ENCODE results near the gene GJE1.

Gene GJE1

DNA sequence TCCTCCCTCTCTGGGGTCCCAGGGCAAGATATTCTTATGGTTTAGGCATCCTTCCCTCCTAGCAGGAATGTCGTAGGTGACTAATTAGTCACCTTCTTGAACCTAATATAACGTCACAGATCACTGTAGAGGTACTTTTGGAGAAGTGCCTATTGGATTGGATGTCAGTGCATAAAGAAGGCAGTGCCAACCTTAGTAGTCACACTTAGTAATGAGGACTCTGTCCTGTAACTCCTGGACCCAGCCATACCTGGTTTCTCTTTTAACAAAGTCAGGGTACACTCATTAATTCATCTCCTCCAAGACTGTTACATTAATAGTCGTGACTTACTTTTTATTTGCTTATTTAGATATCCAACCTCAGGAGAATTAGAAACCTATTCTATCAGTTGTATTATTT is 34.3 kb downstream of the GJE1 start:
- DNase-seq, result no peak

GRCh38 chr6:142167486-142167885 is 34.8 kb downstream of the GJE1 start:
- no peak for DNase-seq

DNA sequence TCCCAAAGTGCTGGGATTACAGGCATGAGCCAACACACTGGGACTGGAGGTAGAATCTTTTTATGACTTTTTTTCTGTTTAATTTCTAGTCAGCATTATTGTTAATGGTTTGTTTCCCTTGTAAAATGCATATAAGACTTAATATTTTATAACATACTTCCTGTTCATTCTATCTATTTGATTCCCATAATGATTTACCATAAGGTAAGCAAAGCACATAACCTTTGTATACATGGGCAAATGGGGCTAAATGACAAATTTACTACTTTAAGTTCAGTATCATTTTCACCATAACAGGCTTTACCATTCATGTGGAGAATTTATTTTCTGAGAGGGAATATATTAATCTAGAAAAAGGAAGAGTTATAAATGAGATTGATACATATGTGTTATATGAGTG is 38.6 kb downstream of the GJE1 start:
- no peak for DNase-seq

GRCh38 chr6:142172758-142173157 is 40.0 kb downstream of the GJE1 start:
- no peak for DNase-seq

DNA sequence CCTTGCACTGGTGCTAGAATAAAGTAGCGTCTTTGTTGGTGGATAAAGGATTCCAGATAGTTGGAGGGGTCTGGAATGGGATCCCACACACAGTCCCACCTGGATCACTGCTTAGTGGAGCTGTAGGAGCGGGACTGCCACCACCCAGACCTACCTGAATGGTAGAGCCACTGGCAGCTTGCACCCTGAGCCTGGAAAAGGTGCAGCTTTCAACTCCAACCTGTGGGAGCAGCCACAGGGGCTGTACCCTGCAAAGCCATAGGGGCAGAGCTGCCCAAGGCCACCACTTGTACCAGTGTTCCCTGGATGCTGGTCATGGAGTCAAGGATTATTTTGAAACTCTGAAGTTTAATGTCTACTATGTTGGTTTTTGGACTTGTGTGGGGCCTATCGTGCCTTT is 41.3 kb downstream of the GJE1 start:
- no peak for DNase-seq

GRCh38 chr6:142174703-142175102 is 42.0 kb downstream of the GJE1 start:
- no peak for DNase-seq

- no peak for DNase-seq
These were observed 45.4 kb downstream of the GJE1 start for GRCh38 chr6:142178129-142178528.

- no peak for DNase-seq
These were observed 49.3 kb downstream of the GJE1 start for GRCh38 chr6:142182004-142182403.

- no peak for DNase-seq
These were observed 50.6 kb downstream of the GJE1 start for GRCh38 chr6:142183351-142183750.

- no peak for DNase-seq
These were observed 51.6 kb downstream of the GJE1 start for GRCh38 chr6:142184307-142184706.

Data from NCI-H2081 treated with DMSO at 0.1 percent for 48 hours (cell line).